Glomerular visceral epithelial cell (primary cell): ENCODE data around the gene LMOD1.
A peak's percentile ranks its signal among the peaks of the same experiment; 100 is the strongest.
"Not testable (repeated sequence)": the region's sequence is repeated elsewhere in the genome, so short reads cannot be mapped to it uniquely, and the experiment has no call there.

ENCODE experiments used
- DNase-seq: peaks from one replicate; pipeline ENCODE4 v3.0.0-alpha.2; 2016; ENCODE audit errors: extremely low spot score

LMOD1 gene

DNA sequence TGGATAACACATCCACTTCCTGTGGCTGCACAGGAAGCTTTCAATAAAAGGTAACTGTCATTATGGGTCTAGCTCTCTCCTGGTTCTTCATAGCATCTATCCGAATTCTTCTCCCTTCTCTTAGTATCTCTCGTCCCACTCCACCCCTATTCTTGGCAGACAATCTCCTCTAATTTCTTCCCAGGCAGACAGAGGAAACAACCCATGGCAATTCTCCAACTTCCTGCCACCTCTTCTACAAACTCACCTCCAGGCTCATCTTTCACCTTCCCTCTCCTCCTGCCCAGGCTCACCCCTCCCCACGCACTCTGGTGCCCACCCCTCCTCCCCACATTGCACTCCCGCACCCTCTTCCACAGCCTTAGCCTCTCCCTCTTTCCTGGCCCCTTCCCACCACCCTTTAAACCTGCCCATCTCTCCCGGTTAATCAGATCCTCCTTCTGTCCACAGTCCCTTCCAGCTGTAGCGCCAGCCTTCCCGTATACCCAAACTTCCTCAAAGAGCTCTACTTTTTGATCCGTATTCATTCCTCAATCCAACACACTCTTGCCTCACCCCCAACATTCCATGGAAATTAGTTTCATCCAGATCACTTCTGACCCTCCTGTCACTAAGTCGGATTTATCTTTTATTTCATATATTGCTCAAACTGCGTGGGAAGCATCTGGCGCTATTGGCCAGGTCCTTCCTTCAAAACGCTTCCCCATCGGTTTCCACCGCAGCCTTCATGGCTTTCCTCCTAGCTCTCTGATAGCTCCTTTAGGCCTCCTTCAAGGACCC, 31.7 kb downstream of the LMOD1 start:
- DNase-seq: no peak

DNA sequence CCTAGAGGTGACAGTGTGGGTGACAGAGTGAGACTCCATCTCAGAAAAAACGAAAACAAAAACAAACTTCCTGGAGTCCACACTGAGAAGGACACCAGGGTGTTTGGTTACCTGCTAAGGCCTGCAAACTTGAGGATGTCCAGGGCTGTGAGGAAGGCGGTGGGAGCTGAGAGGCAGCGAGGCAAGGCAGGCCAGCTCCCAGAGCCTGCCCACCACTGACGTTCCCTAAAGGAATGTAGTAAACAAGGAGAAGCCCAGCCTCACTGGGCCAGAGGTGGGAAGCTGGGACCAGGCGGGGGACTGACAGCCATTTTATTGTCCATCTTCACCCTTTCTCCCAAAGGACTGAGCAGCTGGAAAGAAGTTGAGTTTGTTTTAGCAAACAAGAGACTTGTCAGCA, 33.5 kb downstream of the LMOD1 start:
- no peak for DNase-seq

DNA sequence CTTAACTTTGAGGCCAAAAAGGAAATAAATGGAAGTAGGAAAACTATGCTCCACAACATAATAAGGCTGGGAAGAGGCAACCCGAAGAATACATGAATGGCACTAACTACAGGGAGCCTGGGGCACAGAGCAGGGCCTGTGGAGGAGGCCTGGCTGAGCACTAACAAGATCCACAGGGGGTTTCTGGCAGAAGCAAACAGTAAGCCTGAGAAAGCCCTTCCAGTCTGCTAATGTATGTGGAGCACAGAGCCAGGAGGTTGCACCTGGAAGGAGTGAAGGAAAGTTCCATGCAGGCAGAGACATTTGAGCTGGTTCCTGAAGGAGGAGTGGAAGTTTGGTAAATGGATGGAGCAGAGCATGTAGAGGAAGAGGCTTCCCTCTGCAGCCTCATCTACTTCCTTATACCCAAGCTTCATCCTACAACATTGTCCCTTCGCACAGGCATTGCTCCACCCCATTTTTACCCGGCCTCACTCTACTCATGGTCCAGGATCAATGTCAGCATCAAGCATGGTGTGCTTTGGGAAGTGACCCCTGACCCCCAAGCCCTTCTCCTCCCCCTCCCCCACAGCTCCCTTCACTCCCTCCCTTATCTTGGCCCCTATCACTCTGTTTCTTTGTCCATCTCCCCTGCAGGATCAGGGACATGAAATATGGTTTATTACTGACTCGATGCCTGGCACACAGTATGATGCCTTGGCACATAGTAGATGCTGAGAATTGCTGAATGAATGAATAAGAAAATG, 34.3 kb downstream of the LMOD1 start:
- DNase-seq: no peak

DNA sequence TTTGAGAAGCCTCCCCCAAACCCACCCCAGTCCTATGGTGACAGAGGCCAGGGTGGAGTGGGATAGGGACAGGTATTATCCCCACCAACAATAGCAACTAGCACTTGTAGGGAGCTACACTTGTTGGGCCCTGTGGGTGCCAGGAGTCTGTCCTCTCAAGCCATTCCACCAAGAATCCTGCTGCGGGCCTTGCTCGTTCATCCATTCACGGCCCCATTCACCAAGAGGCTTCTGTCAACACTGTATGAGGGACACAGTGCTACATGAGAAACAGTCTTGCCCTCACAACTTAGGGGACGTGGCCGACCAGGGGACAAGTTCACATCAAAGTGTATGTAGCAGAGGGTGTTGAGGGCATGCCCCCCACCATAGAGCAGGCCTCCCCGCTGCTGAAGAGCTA, 38.7 kb downstream of the LMOD1 start:
- DNase-seq: no peak

DNA sequence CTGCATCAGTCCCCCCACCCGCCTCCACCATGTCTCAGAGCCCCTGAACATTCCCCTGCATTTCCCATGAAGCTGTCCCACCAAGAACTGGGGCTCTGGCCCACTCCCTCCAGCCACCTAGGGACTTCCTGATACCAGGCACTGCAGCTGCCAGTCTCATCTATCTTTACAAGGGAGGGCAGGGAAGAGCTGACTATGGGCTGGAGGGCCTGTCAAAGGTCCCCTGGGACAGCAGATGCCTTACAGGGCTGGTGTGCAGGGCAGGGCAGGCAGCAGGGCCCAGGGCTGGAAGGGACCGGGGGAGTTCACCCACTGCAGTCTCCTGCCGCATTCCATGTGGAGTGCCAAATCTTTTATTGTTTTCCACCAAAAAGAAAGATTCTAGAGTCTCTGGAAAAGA, 40.0 kb downstream of the LMOD1 start:
- no peak for DNase-seq

DNA sequence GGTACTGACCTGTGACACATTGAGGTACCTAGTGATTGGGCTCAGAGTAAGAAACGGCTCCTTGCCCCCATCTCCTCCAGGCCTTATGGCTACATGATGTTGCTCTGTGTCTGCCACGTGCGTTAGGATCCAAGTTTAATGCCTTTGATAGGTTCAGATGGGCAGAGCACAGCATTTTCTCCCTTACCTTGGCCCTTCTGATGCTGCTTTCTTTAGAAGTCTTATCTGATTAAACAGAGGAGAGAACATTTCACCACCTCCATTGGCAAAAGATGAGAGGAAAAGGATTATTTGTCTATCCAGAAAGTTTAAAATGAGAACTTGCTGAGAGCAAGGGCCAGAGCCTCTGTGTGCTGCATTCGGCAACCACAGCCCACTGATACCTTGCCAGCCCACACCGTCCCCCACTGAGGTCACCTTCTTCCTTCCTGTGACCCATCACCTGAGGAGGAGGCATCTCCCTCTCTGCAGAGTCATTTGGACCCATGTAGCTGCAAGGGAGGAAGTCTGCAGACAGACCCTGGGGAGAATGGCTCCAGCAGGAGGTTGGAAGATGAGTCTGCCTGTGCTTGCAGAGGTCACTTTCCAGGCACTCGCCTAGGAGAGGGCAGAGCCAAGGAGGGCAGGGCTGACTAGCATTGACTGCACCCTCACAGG, 41.0 kb downstream of the LMOD1 start:
- no peak for DNase-seq

DNA sequence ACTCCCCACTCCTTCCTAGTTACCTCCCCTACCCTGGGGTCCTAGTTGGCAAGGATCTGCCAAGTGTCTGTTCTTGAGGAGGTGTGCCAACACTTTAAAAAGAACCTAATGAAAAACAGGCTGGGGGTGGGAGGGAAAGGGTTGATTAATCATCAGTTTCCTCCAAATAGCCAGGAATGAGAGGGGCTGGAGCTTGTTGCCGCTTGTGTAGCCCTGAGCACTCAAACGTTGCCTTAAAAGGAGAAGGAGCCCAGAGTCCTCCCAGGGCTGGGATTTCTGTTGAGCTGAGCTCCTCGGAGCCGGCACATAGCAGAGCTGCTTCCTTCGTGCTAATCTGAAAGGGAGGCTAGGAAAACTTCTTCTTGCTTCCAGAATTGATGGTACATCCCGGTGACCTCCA, 41.8 kb downstream of the LMOD1 start:
- no peak for DNase-seq

DNA sequence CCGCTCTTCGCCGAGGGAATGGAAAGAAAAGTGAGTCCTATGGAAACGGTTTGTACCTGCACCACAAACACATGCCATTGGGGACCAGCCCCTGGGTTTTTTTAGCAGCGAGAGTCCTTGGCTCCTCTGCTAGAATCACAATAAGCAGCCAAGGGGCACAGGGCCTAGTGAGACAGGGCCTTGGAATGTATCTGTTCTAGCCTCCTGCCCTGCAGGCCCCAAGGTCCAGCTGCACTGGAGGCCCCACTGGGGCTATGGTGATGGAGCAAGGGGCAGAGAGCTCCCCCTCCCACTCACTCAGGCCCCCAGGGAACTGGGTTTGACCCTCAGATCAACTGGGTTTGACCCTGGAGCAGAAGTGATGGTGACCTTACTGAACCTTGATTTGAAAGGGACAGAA, 43.2 kb downstream of the LMOD1 start:
- no peak for DNase-seq

DNA sequence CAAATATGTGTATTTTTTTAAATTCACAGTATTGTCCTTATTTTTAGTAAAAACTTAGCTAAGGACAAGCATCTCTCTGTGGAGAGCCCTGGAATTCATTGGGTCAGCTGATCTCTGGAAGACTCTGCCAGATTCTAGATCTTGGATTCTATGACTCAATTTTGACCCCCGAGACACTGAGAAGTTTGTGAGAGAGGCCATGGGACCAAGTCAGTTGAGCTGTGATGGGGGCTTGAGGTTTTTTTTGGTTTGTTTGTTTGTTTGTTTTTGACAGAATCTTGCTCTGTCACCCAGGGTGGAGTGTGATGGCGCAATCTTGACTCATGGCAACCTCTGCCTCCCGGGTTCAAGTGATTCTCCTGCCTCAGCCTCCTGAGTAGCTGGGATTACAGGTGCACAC, 44.1 kb downstream of the LMOD1 start:
- DNase-seq: no peak

DNA sequence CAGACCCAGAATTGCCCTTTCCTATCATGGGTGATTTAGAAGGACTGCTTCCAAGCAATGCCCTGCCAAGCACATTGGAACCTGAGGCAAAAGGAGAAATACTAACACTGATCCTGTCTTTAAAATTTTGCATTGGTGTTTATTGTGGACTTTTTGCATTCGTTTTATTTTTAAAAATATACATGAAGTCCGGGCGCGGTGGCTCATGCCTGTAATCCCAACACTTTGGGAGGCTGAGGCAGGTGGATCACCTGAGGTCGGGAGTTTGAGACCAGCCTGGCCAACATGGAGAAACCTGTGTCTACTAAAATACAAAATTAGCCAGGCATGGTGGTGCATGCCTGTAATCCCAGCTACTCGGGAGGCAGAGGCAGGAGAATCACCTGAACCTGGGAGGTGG, 45.3 kb downstream of the LMOD1 start:
- DNase-seq: not testable (repeated sequence)

DNA sequence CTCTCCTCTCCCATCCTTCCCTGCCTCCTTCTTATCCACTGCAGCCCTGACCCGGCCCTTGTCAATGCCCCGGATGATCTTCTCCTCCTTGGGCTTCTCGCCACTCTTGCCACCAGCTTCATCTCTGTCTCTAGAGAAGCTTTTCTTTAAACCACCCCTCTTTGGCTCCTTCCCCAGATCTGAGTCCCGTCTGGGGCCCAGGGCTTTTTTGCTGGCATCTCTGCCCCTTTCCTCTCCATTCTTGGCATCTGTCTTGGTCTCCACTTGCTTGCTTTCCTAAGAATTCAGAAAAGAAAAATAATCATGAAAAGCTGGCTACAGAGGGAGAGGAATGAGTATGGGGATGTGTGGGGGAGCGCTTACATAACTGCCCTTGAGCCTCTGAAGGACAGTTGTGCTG, 45.9 kb downstream of the LMOD1 start:
- DNase-seq: no peak

DNA sequence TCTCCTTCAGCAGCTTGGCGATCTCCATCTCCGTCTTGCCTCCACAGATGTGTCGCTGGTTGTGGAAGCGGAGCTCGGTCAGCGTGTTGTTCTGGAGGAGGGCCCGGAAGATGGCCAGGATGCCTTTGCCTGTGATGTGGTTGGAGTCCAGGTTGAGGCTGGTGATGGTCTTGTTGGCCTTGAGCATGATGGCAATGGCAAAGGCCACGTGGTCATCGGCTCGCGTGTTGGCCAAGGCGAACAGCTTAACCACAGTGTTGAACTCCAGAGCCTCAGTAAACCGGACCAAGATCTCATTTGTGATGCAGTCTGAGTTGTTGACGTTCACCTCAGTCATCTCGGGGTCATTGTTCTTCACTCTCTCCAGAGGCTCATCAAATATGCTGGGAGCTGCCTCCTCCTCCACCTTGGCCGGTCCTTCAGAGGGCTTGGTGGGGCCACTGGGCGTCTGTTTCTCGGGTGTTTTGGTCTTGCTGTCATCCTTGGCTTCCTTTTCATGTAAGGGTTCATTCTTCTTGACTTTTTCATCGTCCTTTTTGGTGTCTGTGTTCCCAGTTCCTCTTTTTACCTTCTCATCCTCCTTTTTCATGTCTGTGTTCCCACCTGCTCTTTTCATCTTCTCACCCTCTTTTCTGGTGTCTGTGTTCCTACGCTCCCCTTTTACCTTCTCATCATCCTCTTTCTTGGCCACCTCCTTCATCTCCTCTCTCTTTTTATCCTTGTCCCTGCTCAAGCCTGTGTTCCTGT, 46.5 kb downstream of the LMOD1 start:
- no peak for DNase-seq

DNA sequence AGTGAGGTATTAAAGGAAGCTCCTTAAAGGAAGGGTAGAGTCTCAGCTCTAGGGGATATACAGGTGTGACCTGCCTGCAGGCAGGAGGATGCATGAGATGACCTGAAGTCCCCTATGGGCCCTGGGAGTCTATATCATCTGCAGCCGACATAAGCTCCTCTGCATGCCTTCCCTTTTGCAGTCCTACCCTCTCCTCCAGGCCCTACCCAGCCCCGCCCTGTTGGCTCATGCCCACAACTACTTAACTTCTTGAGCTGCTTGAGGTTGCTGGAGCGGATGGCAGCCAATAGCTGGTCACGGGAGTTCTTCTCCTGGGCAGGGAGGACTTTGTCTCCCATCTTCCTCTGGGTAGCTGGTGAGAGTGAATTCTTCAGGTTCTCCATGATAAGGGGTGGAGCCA, 47.4 kb downstream of the LMOD1 start:
- no peak for DNase-seq

DNA sequence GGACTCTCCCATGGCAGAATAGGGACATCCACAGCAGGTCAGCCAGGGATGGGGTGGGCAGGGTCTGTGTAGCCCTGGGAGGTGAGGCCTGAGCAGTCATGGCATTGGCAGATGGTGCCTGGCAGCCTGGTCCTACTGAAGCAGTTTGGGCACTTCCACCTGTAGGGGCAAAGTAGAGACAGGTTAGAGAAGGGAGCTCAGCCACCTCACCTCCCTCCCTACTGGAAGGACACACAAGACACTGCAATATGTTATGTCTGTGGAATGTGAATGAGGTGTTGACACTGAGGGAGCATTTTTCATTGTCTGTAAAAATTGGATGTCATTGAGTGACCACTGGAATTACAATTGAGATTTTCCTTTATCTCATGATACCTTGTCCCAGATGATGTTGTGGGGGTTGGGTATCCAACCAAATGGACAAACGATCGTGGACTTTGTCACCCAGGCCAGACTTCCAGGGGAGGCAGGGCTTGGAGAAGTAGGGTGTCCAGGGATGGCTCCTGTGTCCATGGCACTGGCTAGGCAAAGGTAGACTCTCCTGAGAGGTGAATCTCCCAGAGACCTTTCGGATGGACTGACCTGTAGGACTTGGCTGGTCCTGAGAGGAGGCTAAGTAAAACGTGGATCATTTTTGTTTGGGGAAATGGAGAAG, 48.0 kb downstream of the LMOD1 start:
- no peak for DNase-seq

DNA sequence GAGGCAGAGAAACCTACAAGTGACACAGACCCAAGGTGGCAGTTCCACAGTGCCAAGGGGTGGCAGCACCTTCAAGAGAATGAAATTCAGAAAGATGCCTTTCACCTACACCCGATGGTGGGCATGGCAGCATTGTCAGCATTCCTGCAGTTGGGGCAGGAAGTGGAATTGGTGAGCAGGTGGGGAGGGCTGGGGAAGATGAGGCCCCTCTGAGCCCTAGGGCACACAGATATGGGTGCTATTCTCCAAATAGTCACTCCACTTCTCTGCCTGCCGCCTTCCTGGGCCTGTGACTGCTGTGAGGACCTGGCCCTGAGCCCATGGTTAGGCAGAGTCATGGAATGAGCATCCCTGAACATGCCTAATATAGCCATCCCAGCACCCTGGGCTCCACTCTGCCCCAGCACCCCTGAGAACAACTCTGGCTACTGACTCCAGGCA, 49.4 kb downstream of the LMOD1 start:
- DNase-seq: no peak

DNA sequence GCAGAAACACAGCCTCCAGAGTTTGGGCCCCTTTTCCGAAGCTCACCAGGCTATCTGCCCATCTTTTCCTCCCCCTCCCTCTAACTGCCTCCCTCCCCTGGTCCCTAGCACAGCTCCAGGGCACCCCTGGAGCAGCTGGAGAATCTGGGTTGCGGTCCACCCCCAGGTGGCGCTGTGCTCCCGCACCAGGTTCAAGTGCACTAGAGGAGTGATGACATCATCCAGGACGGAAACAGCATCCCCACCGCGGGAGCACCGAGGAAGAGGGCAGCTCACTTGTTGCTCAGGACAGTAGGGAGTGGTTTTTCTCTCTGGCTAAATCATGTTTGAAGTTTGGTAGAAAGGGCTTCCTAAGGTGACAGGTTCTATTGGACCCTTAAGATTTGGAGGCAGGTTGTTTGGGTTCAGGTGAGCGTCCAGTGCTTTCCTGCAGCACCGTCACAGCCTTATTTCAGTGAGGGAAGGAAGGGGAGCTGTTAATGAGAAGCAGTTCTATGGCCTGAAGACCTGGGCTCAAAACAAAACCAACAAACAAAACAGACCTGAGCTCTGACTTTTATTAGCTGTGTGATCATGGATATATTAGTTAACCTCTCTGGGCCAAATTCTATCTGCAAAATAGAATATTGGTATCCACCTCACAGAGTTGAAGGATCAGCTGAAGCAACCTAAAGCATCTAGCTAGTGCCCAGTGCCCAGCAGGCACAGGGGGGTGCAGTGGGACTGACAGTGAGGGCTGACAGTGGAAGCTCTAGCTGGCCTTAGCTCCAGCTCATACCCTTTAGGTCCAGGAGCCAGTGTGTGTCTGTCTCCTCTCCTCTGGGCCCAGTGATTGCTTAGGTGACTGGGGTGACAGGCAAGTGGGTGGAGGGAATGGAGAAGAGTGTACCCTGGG, 50.2 kb downstream of the LMOD1 start:
- DNase-seq: peak; percentile 92

DNA sequence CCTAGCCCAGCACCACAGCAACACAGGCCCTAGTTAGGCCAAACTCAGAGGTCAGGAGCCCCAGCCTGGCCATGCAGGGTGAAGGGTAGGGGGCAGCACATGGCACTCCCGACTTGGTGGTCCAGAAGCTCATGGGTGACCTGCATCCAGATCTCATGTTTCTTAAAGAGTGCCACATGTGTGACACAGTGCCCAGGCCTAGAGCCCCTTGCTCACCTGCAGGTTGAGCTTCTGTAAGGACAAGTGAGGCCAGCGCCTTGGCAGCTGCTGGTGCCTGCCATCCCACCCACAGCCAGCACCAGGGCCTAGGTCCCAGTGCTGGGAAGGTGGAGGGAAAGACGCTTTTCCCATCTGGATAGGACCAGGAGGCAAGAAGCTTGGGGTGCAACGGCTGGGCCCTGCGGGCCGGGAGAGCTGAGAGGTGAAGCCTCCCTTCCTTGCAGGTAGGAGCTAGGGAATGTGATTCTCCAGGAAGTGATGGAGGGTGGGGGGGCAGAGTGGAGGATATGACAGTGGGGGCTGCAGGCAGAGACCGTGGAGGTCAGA, 51.2 kb downstream of the LMOD1 start:
- no peak for DNase-seq

DNA sequence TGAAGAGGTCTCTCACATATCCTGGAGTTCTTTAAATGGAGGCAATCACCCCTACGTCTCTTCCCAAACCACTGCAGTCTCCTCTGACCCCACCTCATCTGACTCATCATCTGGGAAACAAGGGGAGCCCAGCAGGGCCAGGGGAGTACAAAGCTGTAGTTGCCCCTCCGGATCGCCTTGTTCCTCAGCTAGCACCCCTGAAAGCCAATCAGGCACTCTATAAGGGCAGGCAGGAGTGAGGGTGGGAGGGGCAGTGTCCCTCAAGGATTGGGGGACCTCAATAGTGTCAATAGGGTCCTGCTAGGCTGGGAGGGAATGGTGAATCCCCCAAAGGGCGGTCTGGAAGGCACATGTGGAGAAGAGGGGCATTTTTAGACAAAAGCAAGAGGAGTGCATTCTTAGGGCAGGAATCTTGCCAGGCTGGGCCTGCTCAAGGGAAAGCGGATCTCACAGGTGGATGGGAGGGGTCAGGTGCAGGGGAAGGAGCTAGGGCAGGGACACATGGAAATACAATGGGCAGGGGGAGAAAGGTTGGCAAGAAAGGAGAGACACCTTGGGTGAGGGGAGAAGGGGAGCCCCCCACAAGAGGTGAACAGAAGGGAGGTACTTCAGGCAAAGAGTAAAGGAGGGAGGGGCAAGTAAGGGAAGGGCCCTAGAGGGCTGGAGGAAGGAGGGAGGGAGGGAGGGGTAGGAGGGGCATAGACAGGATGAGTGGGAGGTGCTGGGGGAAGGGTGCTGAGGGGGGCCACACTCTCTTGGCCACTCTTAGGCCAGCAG, 51.8 kb downstream of the LMOD1 start:
- no peak for DNase-seq

DNA sequence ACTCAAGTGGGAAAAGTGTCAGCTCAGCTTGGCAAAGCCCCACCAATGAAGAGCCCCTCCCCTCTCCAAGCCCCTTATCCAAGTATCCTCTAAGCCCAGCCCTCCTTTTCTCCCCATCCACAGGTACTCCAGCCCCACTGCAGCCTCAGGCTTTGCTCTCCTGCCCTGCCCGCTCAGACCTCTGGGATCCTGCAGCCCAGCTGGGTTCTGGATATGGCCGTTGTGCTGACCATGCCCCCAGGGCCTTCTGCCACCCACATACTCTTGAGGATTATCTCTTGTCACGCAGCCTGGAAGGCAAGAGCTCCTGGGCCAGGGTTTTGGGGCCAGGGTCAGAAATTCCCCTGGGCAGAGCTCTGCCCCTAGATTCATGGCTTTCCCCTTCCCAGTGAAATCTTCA, 52.9 kb downstream of the LMOD1 start:
- DNase-seq: no peak

DNA sequence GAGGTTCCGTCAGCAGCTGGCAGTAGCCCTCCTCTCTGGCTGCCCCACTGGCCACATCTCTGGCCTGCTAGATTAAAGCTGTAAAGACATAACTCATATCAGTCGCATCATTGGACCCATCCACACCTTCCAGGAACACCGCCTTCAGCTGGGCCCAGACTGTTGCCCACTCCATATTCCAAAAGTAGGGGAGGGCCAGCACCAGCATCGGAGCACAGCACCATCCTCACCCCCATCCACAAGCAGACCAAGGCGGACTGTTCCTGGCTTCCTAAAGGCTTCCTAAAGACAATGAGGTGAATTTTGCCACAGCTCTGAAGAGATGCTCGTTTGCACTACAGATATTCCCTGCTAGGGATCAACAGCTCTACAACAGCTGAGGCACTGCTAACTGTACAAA, 54.1 kb downstream of the LMOD1 start:
- DNase-seq: no peak
